ENCODE measurements around the gene RIOK1.

Gene RIOK1

DNA sequence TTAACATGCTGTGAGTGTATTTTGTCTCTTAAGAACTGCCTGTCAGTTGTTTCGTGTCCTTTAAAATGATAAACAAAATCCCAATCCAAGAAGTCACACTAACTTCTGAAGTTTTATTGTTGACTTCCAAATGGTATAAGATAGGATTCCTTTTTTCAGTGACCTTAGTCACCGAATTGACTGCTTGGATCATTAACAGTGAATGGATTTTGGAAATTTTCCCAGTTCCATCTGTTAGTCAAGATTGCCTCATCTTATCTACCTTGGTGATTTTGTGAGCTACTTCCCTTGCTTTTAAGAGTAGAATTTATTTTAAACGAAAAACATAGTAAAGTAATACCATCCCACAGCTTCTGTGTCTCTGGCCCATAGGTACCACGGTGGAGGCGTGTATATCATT is 14.9 kb downstream of the RIOK1 start:
- H3K27ac ChIP-seq = peak overlapping the region; percentile 23
- DNase-seq (ENCODE audit: low read depth, low spot score) = no peak

DNA sequence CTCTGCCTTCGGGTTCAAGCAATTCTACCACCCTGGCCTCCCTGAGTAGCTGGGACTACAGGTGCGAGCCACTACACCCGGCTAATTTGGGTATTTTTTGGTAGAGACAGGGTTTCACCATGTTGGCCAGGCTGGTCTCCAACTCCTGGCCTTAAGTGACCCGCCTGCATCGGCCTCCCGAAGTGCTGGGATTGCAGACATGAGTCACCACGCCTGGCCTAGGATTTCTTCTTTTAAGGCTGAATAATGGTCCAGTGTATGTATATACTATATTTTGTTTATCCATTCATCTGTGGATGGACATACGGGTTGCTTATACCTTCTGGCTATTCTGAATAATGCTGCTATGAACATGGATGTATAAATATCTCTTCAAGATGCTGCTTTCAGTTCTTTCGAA is 17.1 kb downstream of the RIOK1 start:
- no peak for DNase-seq (ENCODE audit: low read depth, low spot score)
- no peak overlapping the region for H3K27ac ChIP-seq

DNA sequence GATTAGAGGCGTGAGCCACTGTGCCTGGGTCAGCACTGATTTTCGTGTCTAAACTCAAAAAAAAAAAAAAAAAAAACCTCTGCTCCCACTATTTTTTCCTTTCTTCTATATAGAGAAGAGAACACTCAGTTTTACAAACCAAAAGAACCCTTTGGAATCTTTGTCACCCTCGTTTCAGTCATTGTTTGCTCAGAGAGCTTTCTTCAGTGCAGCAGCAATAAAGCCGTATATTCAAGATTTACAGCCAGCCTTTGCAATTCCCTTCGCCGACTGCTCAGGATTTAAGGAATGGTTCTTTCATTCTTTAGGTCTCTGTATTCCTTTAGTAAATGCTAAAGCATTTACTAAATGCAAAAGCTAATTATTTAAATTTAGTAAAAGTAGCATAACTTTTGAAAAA is 20.1 kb downstream of the RIOK1 start:
- H3K27ac ChIP-seq = no peak overlapping the region
- no peak for DNase-seq (ENCODE audit: low read depth, low spot score)

DNA sequence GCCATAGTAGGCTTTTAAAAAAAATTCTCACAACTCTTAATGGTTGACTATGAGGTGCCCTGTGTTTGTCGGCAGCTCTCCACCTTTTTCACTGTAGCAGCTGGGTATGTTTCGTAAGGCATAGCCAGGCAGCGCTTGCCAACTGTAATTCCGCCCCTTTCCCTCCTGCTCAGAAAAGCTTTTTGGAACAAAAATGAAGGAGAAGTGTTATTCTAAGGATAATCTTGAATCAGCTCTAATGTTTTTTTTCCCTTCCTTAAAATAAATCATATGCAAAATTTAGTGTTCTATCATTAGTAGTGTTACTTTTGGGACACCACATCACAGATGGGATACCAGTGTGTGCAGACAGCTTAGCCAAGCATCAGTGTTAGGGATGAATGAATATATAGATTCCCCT is 21.2 kb downstream of the RIOK1 start:
- no peak for DNase-seq (ENCODE audit: low read depth, low spot score)
- H3K27ac ChIP-seq = no peak overlapping the region

GRCh38 chr6:7411328-7411727 is 21.7 kb downstream of the RIOK1 start:
- no peak for DNase-seq (ENCODE audit: low read depth, low spot score)
- H3K27ac ChIP-seq = no peak overlapping the region

DNA sequence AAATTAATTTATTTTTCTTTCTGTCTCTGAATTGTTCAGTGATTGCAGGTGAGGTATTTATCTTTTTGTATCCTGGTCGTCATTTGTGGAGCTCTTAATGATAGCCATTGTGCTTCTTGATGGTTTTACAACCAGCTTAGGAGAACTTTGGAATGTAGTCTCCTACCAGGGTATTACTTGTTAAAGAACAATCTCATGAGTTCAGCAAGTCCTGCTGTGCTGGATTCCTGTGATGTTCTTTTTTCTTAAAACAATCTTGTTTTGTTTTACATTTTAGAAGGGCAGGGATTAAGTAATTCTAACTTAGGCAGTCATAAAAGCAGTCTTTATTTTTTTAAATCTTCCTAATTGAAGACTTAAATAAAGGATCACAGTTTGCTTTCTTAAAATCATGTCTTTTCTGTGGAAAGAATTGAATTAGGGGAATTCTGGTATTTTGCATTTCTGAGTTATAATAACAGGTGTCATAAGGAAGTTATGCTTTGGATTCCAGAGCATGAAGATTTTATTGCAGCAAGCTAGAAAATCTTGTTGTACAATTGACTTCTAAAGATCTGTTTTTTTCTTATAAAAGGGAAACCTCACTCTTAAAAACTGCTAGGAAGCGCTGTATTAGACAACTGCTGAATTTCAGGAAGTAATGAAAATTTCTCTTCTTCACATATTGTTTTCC is 23.7 kb downstream of the RIOK1 start:
- H3K27ac ChIP-seq = no peak overlapping the region
- no peak for DNase-seq (ENCODE audit: low read depth, low spot score)

GRCh38 chr6:7414811-7415210 is 25.2 kb downstream of the RIOK1 start:
- no peak for DNase-seq (ENCODE audit: low read depth, low spot score)
- peak overlapping the region; percentile 22 for H3K27ac ChIP-seq

DNA sequence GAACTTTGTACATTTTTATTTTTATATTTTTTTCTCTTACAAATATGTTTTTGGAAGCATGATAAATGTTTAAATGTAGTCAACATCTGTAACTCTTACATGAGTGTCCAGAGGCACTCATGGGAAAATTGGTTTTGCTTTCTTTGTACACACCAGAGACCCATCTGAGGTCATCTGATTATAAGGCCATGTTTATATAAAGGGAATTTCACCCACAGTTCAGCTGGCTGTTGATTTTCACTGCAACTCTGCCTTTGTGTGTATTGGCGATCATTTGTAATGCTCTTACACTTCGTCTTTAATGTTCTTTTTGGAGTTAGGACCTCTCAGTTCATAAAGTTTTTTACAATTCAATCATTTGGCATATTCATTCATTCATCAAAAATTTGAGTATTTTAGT is 28.1 kb downstream of the RIOK1 start:
- peak overlapping the region; percentile 38 for H3K27ac ChIP-seq
- no peak for DNase-seq (ENCODE audit: low read depth, low spot score)

- H3K27ac ChIP-seq = peak overlapping the region; percentile 38
- DNase-seq (ENCODE audit: low read depth, low spot score) = peak; percentile 67
These were observed 28.8 kb downstream of the RIOK1 start for GRCh38 chr6:7418238-7418905.

- H3K27ac ChIP-seq = peak overlapping the region; percentile 38
- no peak for DNase-seq (ENCODE audit: low read depth, low spot score)
These were observed 29.5 kb downstream of the RIOK1 start for GRCh38 chr6:7419065-7419464.

DNA sequence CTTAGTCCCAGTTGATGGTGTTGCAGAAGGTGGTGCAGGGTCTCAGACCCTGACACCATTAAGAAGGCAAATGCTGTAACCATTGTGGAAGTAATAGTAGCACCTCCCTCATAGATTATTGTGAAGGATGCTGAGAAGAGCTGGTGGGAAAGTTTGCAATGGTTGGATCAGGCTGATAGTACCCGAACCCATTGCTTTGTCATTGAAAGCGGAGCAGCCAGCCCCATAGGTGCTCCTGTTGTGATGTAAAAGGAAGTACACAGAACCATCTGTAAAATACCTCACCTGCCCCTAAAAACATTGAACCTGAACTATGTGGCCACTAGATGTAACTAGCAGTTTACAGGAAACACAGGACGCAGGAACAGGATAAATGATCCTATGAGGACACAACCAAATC is 31.5 kb downstream of the RIOK1 start:
- H3K27ac ChIP-seq = no peak overlapping the region
- no peak for DNase-seq (ENCODE audit: low read depth, low spot score)

DNA sequence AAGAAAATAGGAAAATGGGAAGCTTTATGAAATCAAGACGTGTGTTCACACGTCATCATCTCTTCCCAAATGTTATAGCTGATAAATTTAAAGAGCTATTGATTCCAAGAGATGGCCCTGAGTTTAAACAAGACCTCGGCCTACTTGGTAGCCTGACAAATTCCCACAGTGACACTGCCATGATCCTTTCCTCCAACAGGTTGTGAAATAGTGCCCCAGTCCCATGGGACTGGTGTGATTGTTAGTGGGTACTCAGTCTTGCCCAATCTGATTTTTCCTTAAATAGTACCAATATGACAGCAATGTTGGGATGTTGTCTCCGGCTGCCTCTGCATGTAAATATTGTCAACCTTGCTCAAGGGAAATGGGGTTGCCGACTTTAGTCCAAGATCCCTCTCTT is 34.5 kb downstream of the RIOK1 start:
- no peak overlapping the region for H3K27ac ChIP-seq
- DNase-seq (ENCODE audit: low read depth, low spot score) = no peak

GRCh38 chr6:7424967-7425807 is 35.6 kb downstream of the RIOK1 start:
- no peak overlapping the region for H3K27ac ChIP-seq
- peak; percentile 46 for DNase-seq (ENCODE audit: low read depth, low spot score)

GRCh38 chr6:7425808-7426190 is 36.2 kb downstream of the RIOK1 start:
- DNase-seq (ENCODE audit: low read depth, low spot score) = no peak
- no peak overlapping the region for H3K27ac ChIP-seq

- no peak for DNase-seq (ENCODE audit: low read depth, low spot score)
These were observed 37.0 kb downstream of the RIOK1 start for GRCh38 chr6:7426447-7427169.

DNA sequence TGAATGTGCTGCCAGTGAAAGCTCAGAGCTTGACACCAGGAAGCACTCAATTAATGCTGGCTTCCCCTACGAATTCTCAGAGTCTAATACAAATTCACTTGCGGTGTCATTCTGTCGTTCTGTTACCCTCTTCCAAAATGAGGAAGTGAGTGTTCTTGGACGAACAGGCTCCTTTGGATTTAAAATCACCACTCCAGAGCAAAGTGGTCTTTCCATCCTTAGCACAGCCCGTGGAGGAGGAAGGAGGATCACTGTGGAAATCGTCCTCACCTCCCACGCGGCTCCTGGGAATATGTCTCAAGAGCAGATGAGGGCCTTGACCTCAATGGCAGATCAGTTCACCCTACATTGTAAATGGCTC is 41.7 kb downstream of the RIOK1 start:
- no peak overlapping the region for H3K27ac ChIP-seq
- no peak for DNase-seq (ENCODE audit: low read depth, low spot score)

More at GRCh38 chr6:7426447-7427169, 37.0 kb downstream of the RIOK1 start:
- H3K27ac ChIP-seq = no peak overlapping the region

DNA sequence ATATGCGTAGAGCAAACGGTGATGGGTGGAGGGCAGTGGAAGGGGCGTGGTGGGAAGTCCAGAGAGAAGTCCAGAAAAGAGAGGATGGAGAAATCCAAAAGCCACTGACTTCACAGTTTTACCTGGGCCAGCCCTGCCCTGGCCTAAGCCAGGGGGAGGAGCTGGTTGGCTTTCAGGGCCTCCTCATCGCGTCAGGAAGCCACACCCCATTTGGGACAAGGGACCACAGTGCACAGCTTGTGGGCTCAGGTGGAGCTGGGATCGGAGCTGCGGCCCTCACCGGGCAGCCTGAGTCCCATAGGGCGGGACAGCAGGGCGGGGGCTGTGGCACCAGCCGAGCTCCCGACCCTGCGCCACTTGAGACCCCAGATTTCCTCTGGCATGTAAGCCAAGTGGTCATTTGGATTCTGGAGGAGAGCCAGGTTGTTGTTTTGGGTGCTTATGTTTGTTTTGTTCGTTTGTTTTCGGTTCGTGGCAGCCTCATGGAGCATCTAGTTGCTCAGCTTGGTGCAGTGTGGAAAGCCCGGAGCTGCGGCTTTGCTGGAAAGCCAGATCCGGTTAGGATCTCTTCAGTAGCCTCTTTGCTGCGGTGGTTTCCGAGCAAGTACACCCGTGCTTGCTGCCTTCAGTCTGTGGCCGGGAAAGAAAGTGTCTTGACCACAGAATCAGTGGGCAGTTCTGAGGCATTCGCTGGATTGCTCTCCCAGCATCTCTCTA is 42.2 kb downstream of the RIOK1 start:
- no peak overlapping the region for H3K27ac ChIP-seq
- DNase-seq (ENCODE audit: low read depth, low spot score) = no peak

- DNase-seq (ENCODE audit: low read depth, low spot score) = no peak
These were observed 42.9 kb downstream of the RIOK1 start for GRCh38 chr6:7432391-7433120.

DNA sequence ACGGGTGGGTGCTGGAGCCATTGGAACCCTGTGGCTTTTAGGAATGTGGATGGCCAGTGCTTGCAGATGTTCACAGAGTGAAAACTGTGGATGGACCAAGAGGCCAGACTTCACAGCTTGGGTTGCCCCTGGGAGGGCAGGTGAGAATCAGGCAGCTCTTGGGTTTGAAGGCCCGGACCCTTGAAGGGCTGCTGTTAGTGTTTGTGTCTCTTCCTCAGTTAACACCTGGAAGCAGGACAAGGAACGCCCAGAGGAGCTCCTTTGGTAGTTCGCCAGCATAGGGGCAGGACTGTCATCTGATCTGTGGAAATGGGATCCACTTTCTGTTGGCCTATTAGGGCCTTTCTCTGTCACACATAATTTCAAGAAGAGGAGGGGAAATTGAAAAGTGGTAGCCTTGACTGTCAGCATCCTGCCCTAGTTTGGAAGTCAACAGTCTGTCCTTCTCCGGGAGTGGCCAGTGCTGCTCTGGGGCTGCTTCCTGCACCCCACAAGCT is 43.6 kb downstream of the RIOK1 start:
- H3K27ac ChIP-seq = no peak overlapping the region
- DNase-seq (ENCODE audit: low read depth, low spot score) = no peak

More at GRCh38 chr6:7432391-7433120, 42.9 kb downstream of the RIOK1 start:
- no peak overlapping the region for H3K27ac ChIP-seq
